GM18861 (cell line): ENCODE results near the gene SLIT1.
"Not testable (repeated sequence)": the region's sequence is repeated elsewhere in the genome, so short reads cannot be mapped to it uniquely, and the experiment has no call there.

ENCODE experiments used
- ATAC-seq: cut with Tn5 transposase; IDR thresholded peaks from one replicate; pipeline ENCODE4 v1.9.1; 2021; ENCODE audit not compliant: unreplicated experiment

The SLIT1 gene

GRCh38 chr10:97048649-97049427 lies 136.9 kb downstream of the SLIT1 start:
- no peak for ATAC-seq

GRCh38 chr10:97047788-97048187 lies 138.0 kb downstream of the SLIT1 start:
- ATAC-seq, result no peak

- no peak for ATAC-seq
These were observed 138.5 kb downstream of the SLIT1 start for GRCh38 chr10:97047083-97047736.

- ATAC-seq, result no peak
These were observed 139.2 kb downstream of the SLIT1 start for GRCh38 chr10:97046456-97047082.

GRCh38 chr10:97043563-97043855 lies 142.2 kb downstream of the SLIT1 start:
- ATAC-seq, result no peak

GRCh38 chr10:97042716-97043562 lies 142.8 kb downstream of the SLIT1 start:
- ATAC-seq, result no peak

GRCh38 chr10:97042081-97042480 lies 143.7 kb downstream of the SLIT1 start:
- ATAC-seq, result no peak

GRCh38 chr10:97040706-97041105 lies 145.1 kb downstream of the SLIT1 start:
- no peak for ATAC-seq

- no peak for ATAC-seq
These were observed 145.5 kb downstream of the SLIT1 start for GRCh38 chr10:97040248-97040584.

GRCh38 chr10:97039538-97040247 lies 146.1 kb downstream of the SLIT1 start:
- ATAC-seq, result no peak

- no peak for ATAC-seq
These were observed 147.1 kb downstream of the SLIT1 start for GRCh38 chr10:97038688-97039087.

GRCh38 chr10:97037365-97038361 lies 148.1 kb downstream of the SLIT1 start:
- no peak for ATAC-seq

- no peak for ATAC-seq
These were observed 150.6 kb downstream of the SLIT1 start for GRCh38 chr10:97034958-97035769.

- ATAC-seq, result no peak
These were observed 151.5 kb downstream of the SLIT1 start for GRCh38 chr10:97034301-97034700.

GRCh38 chr10:97033841-97034240 lies 151.9 kb downstream of the SLIT1 start:
- not testable (repeated sequence) for ATAC-seq

GRCh38 chr10:97032624-97033023 lies 153.1 kb downstream of the SLIT1 start:
- ATAC-seq, result no peak

- no peak for ATAC-seq
These were observed 154.3 kb downstream of the SLIT1 start for GRCh38 chr10:97031459-97031858.

- no peak for ATAC-seq
These were observed 154.9 kb downstream of the SLIT1 start for GRCh38 chr10:97030894-97031293.

- no peak for ATAC-seq
These were observed 156.5 kb downstream of the SLIT1 start for GRCh38 chr10:97029271-97029670.
